ENCODE measurements around the gene GDPD4.

DNA sequence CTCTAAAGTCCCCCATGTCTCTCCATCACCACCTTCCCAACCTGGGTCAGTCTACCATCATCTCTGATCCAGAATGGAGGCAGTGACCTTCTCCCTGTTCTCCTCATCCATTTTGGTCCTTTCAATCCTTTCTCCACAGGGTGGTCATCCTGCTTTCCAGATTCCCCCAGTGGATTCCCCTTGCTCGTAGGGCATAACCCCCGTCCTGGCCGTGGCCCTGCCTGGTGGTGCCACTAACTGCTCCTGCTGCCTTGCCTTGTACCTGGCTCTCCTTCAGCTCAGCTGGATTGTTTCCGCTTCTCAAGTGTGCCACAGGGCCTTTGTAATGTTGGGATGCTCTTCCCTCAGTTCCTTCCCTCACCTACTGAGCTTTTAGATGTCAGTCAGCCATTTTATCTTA, 91.8 kb downstream of the GDPD4 start:
- TF ChIP-seq, protein P1, sequence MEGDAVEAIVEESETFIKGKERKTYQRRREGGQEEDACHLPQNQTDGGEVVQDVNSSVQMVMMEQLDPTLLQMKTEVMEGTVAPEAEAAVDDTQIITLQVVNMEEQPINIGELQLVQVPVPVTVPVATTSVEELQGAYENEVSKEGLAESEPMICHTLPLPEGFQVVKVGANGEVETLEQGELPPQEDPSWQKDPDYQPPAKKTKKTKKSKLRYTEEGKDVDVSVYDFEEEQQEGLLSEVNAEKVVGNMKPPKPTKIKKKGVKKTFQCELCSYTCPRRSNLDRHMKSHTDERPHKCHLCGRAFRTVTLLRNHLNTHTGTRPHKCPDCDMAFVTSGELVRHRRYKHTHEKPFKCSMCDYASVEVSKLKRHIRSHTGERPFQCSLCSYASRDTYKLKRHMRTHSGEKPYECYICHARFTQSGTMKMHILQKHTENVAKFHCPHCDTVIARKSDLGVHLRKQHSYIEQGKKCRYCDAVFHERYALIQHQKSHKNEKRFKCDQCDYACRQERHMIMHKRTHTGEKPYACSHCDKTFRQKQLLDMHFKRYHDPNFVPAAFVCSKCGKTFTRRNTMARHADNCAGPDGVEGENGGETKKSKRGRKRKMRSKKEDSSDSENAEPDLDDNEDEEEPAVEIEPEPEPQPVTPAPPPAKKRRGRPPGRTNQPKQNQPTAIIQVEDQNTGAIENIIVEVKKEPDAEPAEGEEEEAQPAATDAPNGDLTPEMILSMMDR (IDR thresholded peaks at IDR 0.05) = no peak
- TF ChIP-seq MAFK (IDR thresholded peaks at IDR 0.05; ENCODE audit: partially characterized antibody) (no peak), POLR2A (IDR thresholded peaks at IDR 0.05; ENCODE audit: low read length) (no peak), PHF8 (IDR thresholded peaks at IDR 0.05; ENCODE audit: borderline replicate concordance, low read depth) (no peak), KDM1A (IDR thresholded peaks at IDR 0.05; ENCODE audit: low read depth) (no peak), ESRRA (IDR thresholded peaks at IDR 0.05; ENCODE audit: borderline replicate concordance, low read length) (no peak), JUNB (IDR thresholded peaks at IDR 0.05) (no peak), RAD21 (conservative IDR thresholded peaks at IDR 0.05 in 1 of 2, IDR thresholded peaks at IDR 0.05 in 1 of 2) (no peak)
- TF ChIP-seq, protein P2, sequence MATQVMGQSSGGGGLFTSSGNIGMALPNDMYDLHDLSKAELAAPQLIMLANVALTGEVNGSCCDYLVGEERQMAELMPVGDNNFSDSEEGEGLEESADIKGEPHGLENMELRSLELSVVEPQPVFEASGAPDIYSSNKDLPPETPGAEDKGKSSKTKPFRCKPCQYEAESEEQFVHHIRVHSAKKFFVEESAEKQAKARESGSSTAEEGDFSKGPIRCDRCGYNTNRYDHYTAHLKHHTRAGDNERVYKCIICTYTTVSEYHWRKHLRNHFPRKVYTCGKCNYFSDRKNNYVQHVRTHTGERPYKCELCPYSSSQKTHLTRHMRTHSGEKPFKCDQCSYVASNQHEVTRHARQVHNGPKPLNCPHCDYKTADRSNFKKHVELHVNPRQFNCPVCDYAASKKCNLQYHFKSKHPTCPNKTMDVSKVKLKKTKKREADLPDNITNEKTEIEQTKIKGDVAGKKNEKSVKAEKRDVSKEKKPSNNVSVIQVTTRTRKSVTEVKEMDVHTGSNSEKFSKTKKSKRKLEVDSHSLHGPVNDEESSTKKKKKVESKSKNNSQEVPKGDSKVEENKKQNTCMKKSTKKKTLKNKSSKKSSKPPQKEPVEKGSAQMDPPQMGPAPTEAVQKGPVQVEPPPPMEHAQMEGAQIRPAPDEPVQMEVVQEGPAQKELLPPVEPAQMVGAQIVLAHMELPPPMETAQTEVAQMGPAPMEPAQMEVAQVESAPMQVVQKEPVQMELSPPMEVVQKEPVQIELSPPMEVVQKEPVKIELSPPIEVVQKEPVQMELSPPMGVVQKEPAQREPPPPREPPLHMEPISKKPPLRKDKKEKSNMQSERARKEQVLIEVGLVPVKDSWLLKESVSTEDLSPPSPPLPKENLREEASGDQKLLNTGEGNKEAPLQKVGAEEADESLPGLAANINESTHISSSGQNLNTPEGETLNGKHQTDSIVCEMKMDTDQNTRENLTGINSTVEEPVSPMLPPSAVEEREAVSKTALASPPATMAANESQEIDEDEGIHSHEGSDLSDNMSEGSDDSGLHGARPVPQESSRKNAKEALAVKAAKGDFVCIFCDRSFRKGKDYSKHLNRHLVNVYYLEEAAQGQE (IDR thresholded peaks at IDR 0.05) = no peak
